ENCODE measurements around the gene DBF4.
"Not testable (repeated sequence)": the region's sequence is repeated elsewhere in the genome, so short reads cannot be mapped to it uniquely, and the experiment has no call there.

The DBF4 gene

GRCh38 chr7:87885018-87885417, 8.7 kb downstream of the DBF4 start:
- DNase-seq: no peak

- peak; percentile 23 for DNase-seq
These were observed 10.6 kb downstream of the DBF4 start for GRCh38 chr7:87886875-87887274.

GRCh38 chr7:87895363-87895762, 19.1 kb downstream of the DBF4 start:
- no peak for DNase-seq

- no peak for DNase-seq
These were observed 23.0 kb downstream of the DBF4 start for GRCh38 chr7:87899255-87899654.

- DNase-seq: not testable (repeated sequence)
These were observed 31.0 kb downstream of the DBF4 start for GRCh38 chr7:87907136-87907906.

GRCh38 chr7:87908814-87909213, 32.5 kb downstream of the DBF4 start:
- DNase-seq: not testable (repeated sequence)

GRCh38 chr7:87912121-87912520, 35.8 kb downstream of the DBF4 start:
- no peak for DNase-seq

GRCh38 chr7:87918740-87919139, 42.4 kb downstream of the DBF4 start:
- DNase-seq: no peak

GRCh38 chr7:87919875-87920274, 43.6 kb downstream of the DBF4 start:
- DNase-seq: no peak

- no peak for DNase-seq
These were observed 44.3 kb downstream of the DBF4 start for GRCh38 chr7:87920578-87920977.

- DNase-seq: not testable (repeated sequence)
These were observed 46.6 kb downstream of the DBF4 start for GRCh38 chr7:87922759-87923395.

GRCh38 chr7:87926581-87927461, 50.5 kb downstream of the DBF4 start:
- DNase-seq: no peak

- no peak for DNase-seq
These were observed 57.3 kb downstream of the DBF4 start for GRCh38 chr7:87933605-87933952.

GRCh38 chr7:87933953-87934698, 57.8 kb downstream of the DBF4 start, which contains the start of gene ADAM22:
Gene ADAM22 (plus strand): TSS chr7:87934251. CDS start chr7:87934466, 215 bp downstream.
- DNase-seq: peak; percentile 98

- DNase-seq: peak; percentile 59
These were observed 58.5 kb downstream of the DBF4 start for GRCh38 chr7:87934699-87935383.

- DNase-seq: no peak
These were observed 59.1 kb downstream of the DBF4 start for GRCh38 chr7:87935384-87935706.

- DNase-seq: no peak
These were observed 64.8 kb downstream of the DBF4 start for GRCh38 chr7:87941138-87941537.

GRCh38 chr7:87944547-87944946, 68.3 kb downstream of the DBF4 start:
- DNase-seq: no peak

GRCh38 chr7:87945926-87946325, 69.6 kb downstream of the DBF4 start:
- DNase-seq: not testable (repeated sequence)

- DNase-seq: no peak
These were observed 72.1 kb downstream of the DBF4 start for GRCh38 chr7:87948371-87948770.

All from NCI-H1092 (cell line).